ENCODE data around the gene AURKA.

The AURKA gene

GRCh38 chr20:56392132-56392880 is at the start of gene AURKA, which contains the start of gene CSTF1:
AURKA (minus strand) TSS chr20:56392215; CDS start chr20:56388197, 4,018 bp downstream.
CSTF1 (plus strand) TSS chr20:56392645; CDS start chr20:56395553, 2,908 bp downstream.
- DNase-seq, result peak; percentile 100

- DNase-seq, result peak; percentile 50 to 70
Measured at GRCh38 chr20:56440346-56441007, 48.5 kb upstream of the AURKA start.

- DNase-seq, result no peak
Measured at GRCh38 chr20:56439771-56440291, 47.8 kb upstream of the AURKA start.

- no peak for DNase-seq
Measured at GRCh38 chr20:56438284-56438683, 46.3 kb upstream of the AURKA start.

GRCh38 chr20:56437196-56437960 is 45.4 kb upstream of the AURKA start:
- DNase-seq, result no peak

GRCh38 chr20:56433880-56434255 is 41.9 kb upstream of the AURKA start:
- no peak for DNase-seq

GRCh38 chr20:56433221-56433879 is 41.3 kb upstream of the AURKA start:
- DNase-seq, result no peak

- no peak for DNase-seq
Measured at GRCh38 chr20:56431471-56431870, 39.5 kb upstream of the AURKA start.

- no peak for DNase-seq
Measured at GRCh38 chr20:56430957-56431356, 38.9 kb upstream of the AURKA start.

- DNase-seq, result no peak
Measured at GRCh38 chr20:56430461-56430860, 38.4 kb upstream of the AURKA start.

- no peak for DNase-seq
Measured at GRCh38 chr20:56429941-56430340, 37.9 kb upstream of the AURKA start.

GRCh38 chr20:56429502-56429901 is 37.5 kb upstream of the AURKA start:
- no peak for DNase-seq

- no peak for DNase-seq
Measured at GRCh38 chr20:56428881-56429280, 36.9 kb upstream of the AURKA start.

GRCh38 chr20:56428410-56428809 is 36.4 kb upstream of the AURKA start:
- no peak for DNase-seq

GRCh38 chr20:56427797-56428196 is 35.8 kb upstream of the AURKA start:
- DNase-seq, result no peak

GRCh38 chr20:56426926-56427325 is 34.9 kb upstream of the AURKA start:
- no peak for DNase-seq

GRCh38 chr20:56426026-56426425 is 34.0 kb upstream of the AURKA start:
- DNase-seq, result no peak

- no peak for DNase-seq
Measured at GRCh38 chr20:56424931-56425330, 32.9 kb upstream of the AURKA start.

GRCh38 chr20:56423886-56424285 is 31.9 kb upstream of the AURKA start:
- no peak for DNase-seq

- DNase-seq, result no peak
Measured at GRCh38 chr20:56423211-56423610, 31.2 kb upstream of the AURKA start.

- no peak for DNase-seq
Measured at GRCh38 chr20:56422824-56423189, 30.8 kb upstream of the AURKA start.

GRCh38 chr20:56422076-56422823 is 30.2 kb upstream of the AURKA start:
- DNase-seq, result no peak
